K562 (cell line): ENCODE measurements around the gene DPEP3. TPM values are rescaled to one million over a fixed set of nuclear protein-coding genes. Genes with fewer than 3 reads are reported as not detected.

Source experiments
- CHD4 ChIP-seq: fragments of 200-600 bp; sonication (generic); IDR thresholded peaks from 3 replicates; pipeline ENCODE4 v1.6.1; 2012; ENCODE audit warnings: low read depth, mild to moderate bottlenecking, mixed read lengths, low read length, inconsistent platforms; ENCODE audit not compliant: insufficient read depth, insufficient replicate concordance, poor library complexity, severe bottlenecking
- EP300 ChIP-seq: IDR thresholded peaks from 2 replicates; pipeline ENCODE4 v1.6.1; 2012; ENCODE audit warnings: low read length, improper control_type of control experiment
- FOXK2 ChIP-seq, 2 experiments: fragments of 450-650 bp; IDR thresholded peaks in 1 of 2; conservative IDR thresholded peaks in 1 of 2; 2 replicates each; pipeline ENCODE4 v1.6.1; 2016; ENCODE audit warnings: low read depth in 2 of 2, mild to moderate bottlenecking in 1 of 2
- L3MBTL2 ChIP-seq: fragments of 450-650 bp; IDR thresholded peaks from 2 replicates; pipeline ENCODE4 v1.6.1; 2016; ENCODE audit warnings: mild to moderate bottlenecking, moderate library complexity
- POLR2A ChIP-seq: fragments of 450-650 bp; conservative IDR thresholded peaks from 2 replicates; pipeline ENCODE4 v1.6.1; 2016
- PTRF ChIP-seq: fragments of 450-650 bp; IDR thresholded peaks from 2 replicates; pipeline ENCODE4 v1.6.1; 2016; ENCODE audit warnings: mild to moderate bottlenecking, missing genetic modification characterization, missing compliant biosample characterization
- WHSC1 ChIP-seq: IDR thresholded peaks from one replicate; pipeline ENCODE4 v1.6.1; 2012; ENCODE audit warnings: low read length, control low read depth, inconsistent platforms
- ZNF696 ChIP-seq: fragments of 250-450 bp; sonication (Bioruptor Pico); conservative IDR thresholded peaks from 2 replicates; pipeline ENCODE4 v1.4.0; 2020; ENCODE audit warnings: mild to moderate bottlenecking, moderate library complexity
- ZNF707 ChIP-seq: fragments of 250-450 bp; sonication (Bioruptor Pico); conservative IDR thresholded peaks from 2 replicates; pipeline ENCODE4 v1.8.0; 2022; ENCODE audit warnings: inconsistent platforms, mild to moderate bottlenecking, moderate library complexity
- polyA plus RNA-seq, 8 experiments: library from polyadenylated mRNA; depleted of rRNA in 4 of 8; stranded (reverse) in 5 of 8; unstranded in 3 of 8; fragments of >200 nt; fragmentation: Nextera tagmentation in 2 of 8; fragmentation: Illumina TruSeq in 1 of 8; extraction: Ambion mirVana in 2 of 8; extraction: Trizol in 1 of 8; gene quantifications; 2 replicates each; pipeline versions ENCODE4 v1.2.1 to v1.2.3, GENCODE V29; 2011 to 2014; ENCODE audit warnings: inconsistent platforms in 1 of 8, missing spikeins in 1 of 8
- total RNA-seq, 7 experiments: library from RNA; depleted of rRNA in 6 of 7; stranded (reverse); fragments of >200 nt in 6 of 7; fragmentation: Illumina TruSeq in 2 of 7; extraction: Trizol in 2 of 7; gene quantifications; 2 replicates each; pipeline versions ENCODE4 v1.2.1 to v1.2.3, GENCODE V29; 2011 to 2021; ENCODE audit warnings: low replicate concordance in 1 of 7
- TF ChIP-seq, protein P1 (sequence below): fragments of 250-450 bp; sonication (Bioruptor Pico); IDR thresholded peaks from 2 replicates; pipeline ENCODE4 v1.5.0; 2022; ENCODE audit warnings: mild to moderate bottlenecking
- TF ChIP-seq, protein P2 (sequence below), 2 experiments: fragments of 450-650 bp in 1 of 2; sonication (generic) in 1 of 2; formaldehyde crosslinking in 1 of 2; IDR thresholded peaks in 1 of 2; conservative IDR thresholded peaks in 1 of 2; 2 replicates each; pipeline versions ENCODE4 v1.6.1 to v1.8.1; 2016 to 2023; ENCODE audit warnings: mild to moderate bottlenecking in 2 of 2, moderate library complexity in 2 of 2, inconsistent platforms in 1 of 2, missing genetic modification reagents in 1 of 2
- TF ChIP-seq, protein P3 (sequence below): fragments of 250-450 bp; sonication (Bioruptor Pico); IDR thresholded peaks from 2 replicates; pipeline ENCODE4 v1.4.0; 2020; ENCODE audit warnings: borderline replicate concordance
- TF ChIP-seq, protein P4 (sequence below), 2 experiments: fragments of 250-450 bp in 1 of 2; fragments of 450-650 bp in 1 of 2; sonication (Bioruptor Pico) in 1 of 2; IDR thresholded peaks; 2 replicates each; pipeline versions ENCODE4 v1.6.1 to v1.8.0; 2016 to 2021; ENCODE audit warnings: mild to moderate bottlenecking in 2 of 2, moderate library complexity in 2 of 2, missing compliant biosample characterization in 1 of 2, missing genetic modification characterization in 1 of 2

Gene DPEP3
- total and polyA plus RNA-seq, 9 of the 15 experiments (the other 6 are each of a cell fraction or from before 2014, with no cell fraction given) = not detected

DNA sequence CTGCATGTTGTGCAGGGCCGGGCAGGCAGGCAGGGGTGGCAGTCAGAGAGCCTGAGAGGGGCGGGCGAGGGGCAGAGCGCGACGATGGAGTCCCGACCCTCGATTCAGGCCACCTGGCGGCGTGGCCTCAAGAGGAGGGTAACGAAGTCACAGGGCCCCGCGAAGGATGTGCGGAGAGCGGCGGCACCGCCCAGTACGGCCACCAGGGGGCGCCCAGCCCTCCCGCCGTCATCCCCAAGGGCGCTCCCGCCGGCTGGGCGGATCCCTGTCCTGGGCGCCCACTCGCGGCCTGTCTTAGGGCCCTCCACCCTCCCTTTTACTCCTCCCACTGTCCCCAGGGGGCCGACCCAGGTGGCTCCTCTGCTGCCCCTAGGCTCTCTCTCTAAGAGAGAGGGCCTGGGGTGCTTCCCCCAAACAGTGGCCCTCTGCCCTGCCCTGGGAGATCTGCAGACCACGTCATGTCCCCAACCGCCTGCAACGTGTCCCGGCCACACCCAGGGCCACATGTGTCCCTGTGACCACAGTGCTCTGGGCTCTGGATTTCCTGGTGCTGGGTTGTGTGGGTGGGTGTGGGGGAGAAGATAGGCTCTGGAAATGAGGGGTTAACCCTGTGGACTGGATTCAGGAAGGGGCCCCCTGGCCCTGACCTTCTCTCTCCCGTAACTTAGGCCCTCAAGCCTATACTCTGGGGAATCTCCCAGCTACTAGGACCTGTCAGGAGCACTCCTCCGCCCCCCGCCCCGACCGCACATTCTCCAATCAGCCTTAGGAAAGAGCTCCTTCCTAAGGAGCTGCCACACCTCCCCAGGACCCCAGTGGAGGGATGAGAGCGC lies 13.1 kb upstream of the DPEP3 start (continued):
- TF ChIP-seq ZNF696 (no peak), EP300 (peak; percentile 29; the same call in 1 of the 2 replicates), ZNF707 (CRISPR knock-in tag) (peak; percentile 54; the same call in 1 of the 2 replicates), CHD4 (no peak), POLR2A (peak; percentile 82), FOXK2 (conservative IDR thresholded peaks at IDR 0.05 in 1 of 2, IDR thresholded peaks at IDR 0.05 in 1 of 2; ENCODE audit: low read depth in 2 of 2) (peak in 1 of 2 experiments; percentile 37; a peak in 1 of 4 replicates), WHSC1 (no peak), L3MBTL2 (peak; percentile 95), PTRF (no peak)
- TF ChIP-seq, protein P1, sequence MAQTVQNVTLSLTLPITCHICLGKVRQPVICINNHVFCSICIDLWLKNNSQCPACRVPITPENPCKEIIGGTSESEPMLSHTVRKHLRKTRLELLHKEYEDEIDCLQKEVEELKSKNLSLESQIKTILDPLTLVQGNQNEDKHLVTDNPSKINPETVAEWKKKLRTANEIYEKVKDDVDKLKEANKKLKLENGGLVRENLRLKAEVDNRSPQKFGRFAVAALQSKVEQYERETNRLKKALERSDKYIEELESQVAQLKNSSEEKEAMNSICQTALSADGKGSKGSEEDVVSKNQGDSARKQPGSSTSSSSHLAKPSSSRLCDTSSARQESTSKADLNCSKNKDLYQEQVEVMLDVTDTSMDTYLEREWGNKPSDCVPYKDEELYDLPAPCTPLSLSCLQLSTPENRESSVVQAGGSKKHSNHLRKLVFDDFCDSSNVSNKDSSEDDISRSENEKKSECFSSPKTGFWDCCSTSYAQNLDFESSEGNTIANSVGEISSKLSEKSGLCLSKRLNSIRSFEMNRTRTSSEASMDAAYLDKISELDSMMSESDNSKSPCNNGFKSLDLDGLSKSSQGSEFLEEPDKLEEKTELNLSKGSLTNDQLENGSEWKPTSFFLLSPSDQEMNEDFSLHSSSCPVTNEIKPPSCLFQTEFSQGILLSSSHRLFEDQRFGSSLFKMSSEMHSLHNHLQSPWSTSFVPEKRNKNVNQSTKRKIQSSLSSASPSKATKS (CRISPR knock-in tag) = no peak
- TF ChIP-seq, protein P2, sequence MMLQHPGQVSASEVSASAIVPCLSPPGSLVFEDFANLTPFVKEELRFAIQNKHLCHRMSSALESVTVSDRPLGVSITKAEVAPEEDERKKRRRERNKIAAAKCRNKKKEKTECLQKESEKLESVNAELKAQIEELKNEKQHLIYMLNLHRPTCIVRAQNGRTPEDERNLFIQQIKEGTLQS (IDR thresholded peaks at IDR 0.05) = peak; percentile 57; the same call in 1 of the 2 replicates
- TF ChIP-seq, protein P2 (CRISPR knock-in tag; conservative IDR thresholded peaks at IDR 0.05) = peak; percentile 71
- TF ChIP-seq, protein P3, sequence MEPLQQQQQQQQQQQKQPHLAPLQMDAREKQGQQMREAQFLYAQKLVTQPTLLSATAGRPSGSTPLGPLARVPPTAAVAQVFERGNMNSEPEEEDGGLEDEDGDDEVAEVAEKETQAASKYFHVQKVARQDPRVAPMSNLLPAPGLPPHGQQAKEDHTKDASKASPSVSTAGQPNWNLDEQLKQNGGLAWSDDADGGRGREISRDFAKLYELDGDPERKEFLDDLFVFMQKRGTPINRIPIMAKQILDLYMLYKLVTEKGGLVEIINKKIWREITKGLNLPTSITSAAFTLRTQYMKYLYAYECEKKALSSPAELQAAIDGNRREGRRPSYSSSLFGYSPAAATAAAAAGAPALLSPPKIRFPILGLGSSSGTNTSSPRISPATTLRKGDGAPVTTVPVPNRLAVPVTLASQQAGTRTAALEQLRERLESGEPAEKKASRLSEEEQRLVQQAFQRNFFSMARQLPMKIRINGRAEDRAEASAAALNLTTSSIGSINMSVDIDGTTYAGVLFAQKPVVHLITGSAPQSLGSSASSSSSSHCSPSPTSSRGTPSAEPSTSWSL = no peak
- TF ChIP-seq, protein P4, sequence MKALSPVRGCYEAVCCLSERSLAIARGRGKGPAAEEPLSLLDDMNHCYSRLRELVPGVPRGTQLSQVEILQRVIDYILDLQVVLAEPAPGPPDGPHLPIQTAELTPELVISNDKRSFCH (CRISPR knock-in tag; IDR thresholded peaks at IDR 0.05) = no peak
- TF ChIP-seq, protein P4 (tag; IDR thresholded peaks at IDR 0.05) = peak; percentile 55; the same call in 1 of the 2 replicates
